ENCODE measurements around the gene DAGLB. TPM values are rescaled to one million over a fixed set of nuclear protein-coding genes. Genes with fewer than 3 reads are reported as not detected.

Gene DAGLB
- total RNA-seq, 1 donor from 2014 or later = 27.0 TPM

DNA sequence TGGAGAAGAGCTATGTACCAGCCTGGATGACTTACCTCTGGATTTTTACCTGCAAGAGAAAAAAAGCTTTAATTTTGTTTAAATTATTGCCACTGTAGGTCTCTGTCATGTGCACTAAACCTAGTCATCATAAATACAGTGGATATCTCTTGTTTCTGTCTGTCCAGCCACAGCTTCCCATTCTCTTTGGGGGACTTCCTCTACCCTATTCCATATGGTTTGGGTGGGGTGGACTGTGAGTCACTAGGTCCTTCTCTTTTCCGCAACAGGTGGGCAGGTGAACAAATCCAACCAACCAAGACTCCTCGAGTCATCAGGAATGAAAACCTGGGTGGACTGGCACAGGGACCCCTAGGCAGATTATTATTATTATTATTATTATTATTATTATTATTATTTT is 88.0 kb downstream of the DAGLB start:
- H3K27me3 Mint-ChIP-seq = no peaks in the 10 kb centered on the region
- H3K27ac Mint-ChIP-seq = no peak overlapping the region
- DNase-seq (ENCODE audit: extremely low spot score, unreplicated experiment) = no peak
- H3K4me1 Mint-ChIP-seq (ENCODE audit: unreplicated experiment) = peaks cover 5% of the 10 kb centered on the region
- TF ChIP-seq, protein P1, sequence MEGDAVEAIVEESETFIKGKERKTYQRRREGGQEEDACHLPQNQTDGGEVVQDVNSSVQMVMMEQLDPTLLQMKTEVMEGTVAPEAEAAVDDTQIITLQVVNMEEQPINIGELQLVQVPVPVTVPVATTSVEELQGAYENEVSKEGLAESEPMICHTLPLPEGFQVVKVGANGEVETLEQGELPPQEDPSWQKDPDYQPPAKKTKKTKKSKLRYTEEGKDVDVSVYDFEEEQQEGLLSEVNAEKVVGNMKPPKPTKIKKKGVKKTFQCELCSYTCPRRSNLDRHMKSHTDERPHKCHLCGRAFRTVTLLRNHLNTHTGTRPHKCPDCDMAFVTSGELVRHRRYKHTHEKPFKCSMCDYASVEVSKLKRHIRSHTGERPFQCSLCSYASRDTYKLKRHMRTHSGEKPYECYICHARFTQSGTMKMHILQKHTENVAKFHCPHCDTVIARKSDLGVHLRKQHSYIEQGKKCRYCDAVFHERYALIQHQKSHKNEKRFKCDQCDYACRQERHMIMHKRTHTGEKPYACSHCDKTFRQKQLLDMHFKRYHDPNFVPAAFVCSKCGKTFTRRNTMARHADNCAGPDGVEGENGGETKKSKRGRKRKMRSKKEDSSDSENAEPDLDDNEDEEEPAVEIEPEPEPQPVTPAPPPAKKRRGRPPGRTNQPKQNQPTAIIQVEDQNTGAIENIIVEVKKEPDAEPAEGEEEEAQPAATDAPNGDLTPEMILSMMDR (conservative IDR thresholded peaks at IDR 0.05) = no peak
- H3K4me3 Mint-ChIP-seq = no peak overlapping the region
- H3K9me3 Mint-ChIP-seq = no peaks in the 10 kb centered on the region
- H3K36me3 Mint-ChIP-seq = no peaks in the 10 kb centered on the region

Other genes with a start within 250 kb of the DAGLB start
- 31.1 and 36.6 TPM in 2 replicates for gene CYTH3, start 175.3 kb downstream of the DAGLB start, total RNA-seq (ENCODE audit: low replicate concordance)
- 22.0 and 23.2 TPM in 2 replicates for gene FAM220A, start 99.0 kb downstream of the DAGLB start, total RNA-seq (ENCODE audit: low replicate concordance)
- 204 and 253 TPM in 2 replicates for gene RAC1, start 73.4 kb downstream of the DAGLB start, total RNA-seq (ENCODE audit: low replicate concordance)
- 147 and 227 TPM in 2 replicates for gene KDELR2, start 36.2 kb upstream of the DAGLB start, total RNA-seq (ENCODE audit: low replicate concordance)
- gene GRID2IP, start 103.5 kb upstream of the DAGLB start, total RNA-seq (ENCODE audit: low replicate concordance) = 0.43 and 1.6 TPM in 2 replicates
- gene ZDHHC4, start 129.5 kb upstream of the DAGLB start, total RNA-seq (ENCODE audit: low replicate concordance) = 62.0 and 67.9 TPM in 2 replicates
- gene INTS15, start 142.1 kb upstream of the DAGLB start, total RNA-seq (ENCODE audit: low replicate concordance) = 35.8 and 44.1 TPM in 2 replicates
- 5.0 and 9.2 TPM in 2 replicates for gene ZNF853, start 167.7 kb upstream of the DAGLB start, total RNA-seq (ENCODE audit: low replicate concordance)
- gene ZNF316, start 189.4 kb upstream of the DAGLB start, total RNA-seq (ENCODE audit: low replicate concordance) = 37.1 and 46.8 TPM in 2 replicates

Data from type B pancreatic cell (in vitro differentiated cells).